K562 (cell line): ENCODE measurements around the gene IFNG-AS1. TPM values are rescaled to one million over a fixed set of nuclear protein-coding genes. Genes with fewer than 3 reads are reported as not detected.

Experiments
- CBFA2T3 ChIP-seq: fragments of 450-650 bp; IDR thresholded peaks from 2 replicates; pipeline ENCODE4 v1.6.1; 2017
- HMG20B ChIP-seq: fragments of 250-450 bp; sonication (Bioruptor Pico); IDR thresholded peaks from 2 replicates; pipeline ENCODE4 v1.5.0; 2021; ENCODE audit warnings: mild to moderate bottlenecking
- PYGO2 ChIP-seq: fragments of 450-650 bp; IDR thresholded peaks from 2 replicates; pipeline ENCODE4 v1.6.1; 2016; ENCODE audit warnings: mild to moderate bottlenecking, missing genetic modification characterization, moderate library complexity, missing compliant biosample characterization
- SMC3 ChIP-seq: conservative IDR thresholded peaks from 2 replicates; pipeline ENCODE4 v1.6.1; 2011; ENCODE audit warnings: low read depth, low read length, improper control_type of control experiment; ENCODE audit not compliant: insufficient read depth
- TEAD4 ChIP-seq, 2 experiments: sonication (generic) in 1 of 2; formaldehyde crosslinking in 1 of 2; IDR thresholded peaks; 2 replicates each; pipeline versions ENCODE4 v1.6.1 to v1.8.0; 2012 to 2022; ENCODE audit warnings: borderline replicate concordance in 1 of 2, inconsistent platforms in 1 of 2, low read length in 1 of 2, mild to moderate bottlenecking in 1 of 2, missing genetic modification reagents in 1 of 2
- ZMIZ1 ChIP-seq, 2 experiments: fragments of 150-350 bp in 1 of 2; IDR thresholded peaks; 2 replicates each; pipeline ENCODE4 v1.6.1; 2012 to 2016; ENCODE audit warnings: low read depth in 2 of 2, low read length in 2 of 2, mild to moderate bottlenecking in 1 of 2, moderate library complexity in 1 of 2
- ZNF175 ChIP-seq: fragments of 200-800 bp; sonication (Bioruptor generic); IDR thresholded peaks from 2 replicates; pipeline ENCODE4 v1.6.1; 2016; ENCODE audit warnings: low read depth, mild to moderate bottlenecking, missing genetic modification characterization, missing compliant biosample characterization
- ZNF639 ChIP-seq, 2 experiments: fragments of 200-800 bp in 1 of 2; sonication (Bioruptor generic) in 1 of 2; sonication (generic) in 1 of 2; formaldehyde crosslinking in 1 of 2; IDR thresholded peaks in 1 of 2; conservative IDR thresholded peaks in 1 of 2; 2 replicates each; pipeline versions ENCODE4 v1.5.0 to v1.6.1; 2016 to 2020; ENCODE audit warnings: missing compliant biosample characterization in 1 of 2, missing genetic modification characterization in 1 of 2, missing genetic modification reagents in 1 of 2
- polyA plus RNA-seq, 8 experiments: library from polyadenylated mRNA; depleted of rRNA in 4 of 8; stranded (reverse) in 5 of 8; unstranded in 3 of 8; fragments of >200 nt; fragmentation: Nextera tagmentation in 2 of 8; fragmentation: Illumina TruSeq in 1 of 8; extraction: Ambion mirVana in 2 of 8; extraction: Trizol in 1 of 8; gene quantifications; 2 replicates each; pipeline versions ENCODE4 v1.2.1 to v1.2.3, GENCODE V29; 2011 to 2014; ENCODE audit warnings: inconsistent platforms in 1 of 8, missing spikeins in 1 of 8
- total RNA-seq, 7 experiments: library from RNA; depleted of rRNA in 6 of 7; stranded (reverse); fragments of >200 nt in 6 of 7; fragmentation: Illumina TruSeq in 2 of 7; extraction: Trizol in 2 of 7; gene quantifications; 2 replicates each; pipeline versions ENCODE4 v1.2.1 to v1.2.3, GENCODE V29; 2011 to 2021; ENCODE audit warnings: low replicate concordance in 1 of 7
- TF ChIP-seq, protein P1 (sequence below): sonication (generic); formaldehyde crosslinking; IDR thresholded peaks from 2 replicates; pipeline ENCODE4 v1.8.0; 2023; ENCODE audit warnings: missing genetic modification reagents, mild to moderate bottlenecking, borderline replicate concordance
- TF ChIP-seq, protein P2 (sequence below): fragments of 250-450 bp; sonication (Bioruptor Pico); IDR thresholded peaks from 2 replicates; pipeline ENCODE4 v1.4.0; 2020

The IFNG-AS1 gene
- total and polyA plus RNA-seq, 9 of the 15 experiments (the other 6 are each of a cell fraction or from before 2014, with no cell fraction given), result not detected

DNA sequence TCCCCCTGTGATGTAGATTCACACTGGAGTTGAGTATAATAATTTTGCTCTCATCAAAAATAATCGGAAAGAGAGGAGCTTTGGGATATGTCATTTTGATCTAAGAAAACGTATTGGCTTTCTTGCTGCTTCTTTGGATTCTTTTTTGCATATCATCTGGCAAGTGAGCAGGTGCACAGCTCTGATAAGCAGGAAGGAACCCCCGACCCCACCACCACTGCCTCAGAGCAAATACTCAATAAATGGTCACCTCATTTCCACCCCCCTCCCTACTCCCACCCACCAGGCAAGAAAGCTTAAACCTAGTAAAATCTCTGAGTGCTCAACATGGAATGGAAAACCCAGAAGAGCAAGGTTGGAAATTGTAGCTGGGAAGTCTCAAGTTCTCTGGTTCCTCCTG, 49.4 kb downstream of the IFNG-AS1 start (continued):
- TF ChIP-seq, protein P1, sequence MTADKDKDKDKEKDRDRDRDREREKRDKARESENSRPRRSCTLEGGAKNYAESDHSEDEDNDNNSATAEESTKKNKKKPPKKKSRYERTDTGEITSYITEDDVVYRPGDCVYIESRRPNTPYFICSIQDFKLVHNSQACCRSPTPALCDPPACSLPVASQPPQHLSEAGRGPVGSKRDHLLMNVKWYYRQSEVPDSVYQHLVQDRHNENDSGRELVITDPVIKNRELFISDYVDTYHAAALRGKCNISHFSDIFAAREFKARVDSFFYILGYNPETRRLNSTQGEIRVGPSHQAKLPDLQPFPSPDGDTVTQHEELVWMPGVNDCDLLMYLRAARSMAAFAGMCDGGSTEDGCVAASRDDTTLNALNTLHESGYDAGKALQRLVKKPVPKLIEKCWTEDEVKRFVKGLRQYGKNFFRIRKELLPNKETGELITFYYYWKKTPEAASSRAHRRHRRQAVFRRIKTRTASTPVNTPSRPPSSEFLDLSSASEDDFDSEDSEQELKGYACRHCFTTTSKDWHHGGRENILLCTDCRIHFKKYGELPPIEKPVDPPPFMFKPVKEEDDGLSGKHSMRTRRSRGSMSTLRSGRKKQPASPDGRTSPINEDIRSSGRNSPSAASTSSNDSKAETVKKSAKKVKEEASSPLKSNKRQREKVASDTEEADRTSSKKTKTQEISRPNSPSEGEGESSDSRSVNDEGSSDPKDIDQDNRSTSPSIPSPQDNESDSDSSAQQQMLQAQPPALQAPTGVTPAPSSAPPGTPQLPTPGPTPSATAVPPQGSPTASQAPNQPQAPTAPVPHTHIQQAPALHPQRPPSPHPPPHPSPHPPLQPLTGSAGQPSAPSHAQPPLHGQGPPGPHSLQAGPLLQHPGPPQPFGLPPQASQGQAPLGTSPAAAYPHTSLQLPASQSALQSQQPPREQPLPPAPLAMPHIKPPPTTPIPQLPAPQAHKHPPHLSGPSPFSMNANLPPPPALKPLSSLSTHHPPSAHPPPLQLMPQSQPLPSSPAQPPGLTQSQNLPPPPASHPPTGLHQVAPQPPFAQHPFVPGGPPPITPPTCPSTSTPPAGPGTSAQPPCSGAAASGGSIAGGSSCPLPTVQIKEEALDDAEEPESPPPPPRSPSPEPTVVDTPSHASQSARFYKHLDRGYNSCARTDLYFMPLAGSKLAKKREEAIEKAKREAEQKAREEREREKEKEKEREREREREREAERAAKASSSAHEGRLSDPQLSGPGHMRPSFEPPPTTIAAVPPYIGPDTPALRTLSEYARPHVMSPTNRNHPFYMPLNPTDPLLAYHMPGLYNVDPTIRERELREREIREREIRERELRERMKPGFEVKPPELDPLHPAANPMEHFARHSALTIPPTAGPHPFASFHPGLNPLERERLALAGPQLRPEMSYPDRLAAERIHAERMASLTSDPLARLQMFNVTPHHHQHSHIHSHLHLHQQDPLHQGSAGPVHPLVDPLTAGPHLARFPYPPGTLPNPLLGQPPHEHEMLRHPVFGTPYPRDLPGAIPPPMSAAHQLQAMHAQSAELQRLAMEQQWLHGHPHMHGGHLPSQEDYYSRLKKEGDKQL (CRISPR knock-in tag), result no peak
- TF ChIP-seq, protein P2, sequence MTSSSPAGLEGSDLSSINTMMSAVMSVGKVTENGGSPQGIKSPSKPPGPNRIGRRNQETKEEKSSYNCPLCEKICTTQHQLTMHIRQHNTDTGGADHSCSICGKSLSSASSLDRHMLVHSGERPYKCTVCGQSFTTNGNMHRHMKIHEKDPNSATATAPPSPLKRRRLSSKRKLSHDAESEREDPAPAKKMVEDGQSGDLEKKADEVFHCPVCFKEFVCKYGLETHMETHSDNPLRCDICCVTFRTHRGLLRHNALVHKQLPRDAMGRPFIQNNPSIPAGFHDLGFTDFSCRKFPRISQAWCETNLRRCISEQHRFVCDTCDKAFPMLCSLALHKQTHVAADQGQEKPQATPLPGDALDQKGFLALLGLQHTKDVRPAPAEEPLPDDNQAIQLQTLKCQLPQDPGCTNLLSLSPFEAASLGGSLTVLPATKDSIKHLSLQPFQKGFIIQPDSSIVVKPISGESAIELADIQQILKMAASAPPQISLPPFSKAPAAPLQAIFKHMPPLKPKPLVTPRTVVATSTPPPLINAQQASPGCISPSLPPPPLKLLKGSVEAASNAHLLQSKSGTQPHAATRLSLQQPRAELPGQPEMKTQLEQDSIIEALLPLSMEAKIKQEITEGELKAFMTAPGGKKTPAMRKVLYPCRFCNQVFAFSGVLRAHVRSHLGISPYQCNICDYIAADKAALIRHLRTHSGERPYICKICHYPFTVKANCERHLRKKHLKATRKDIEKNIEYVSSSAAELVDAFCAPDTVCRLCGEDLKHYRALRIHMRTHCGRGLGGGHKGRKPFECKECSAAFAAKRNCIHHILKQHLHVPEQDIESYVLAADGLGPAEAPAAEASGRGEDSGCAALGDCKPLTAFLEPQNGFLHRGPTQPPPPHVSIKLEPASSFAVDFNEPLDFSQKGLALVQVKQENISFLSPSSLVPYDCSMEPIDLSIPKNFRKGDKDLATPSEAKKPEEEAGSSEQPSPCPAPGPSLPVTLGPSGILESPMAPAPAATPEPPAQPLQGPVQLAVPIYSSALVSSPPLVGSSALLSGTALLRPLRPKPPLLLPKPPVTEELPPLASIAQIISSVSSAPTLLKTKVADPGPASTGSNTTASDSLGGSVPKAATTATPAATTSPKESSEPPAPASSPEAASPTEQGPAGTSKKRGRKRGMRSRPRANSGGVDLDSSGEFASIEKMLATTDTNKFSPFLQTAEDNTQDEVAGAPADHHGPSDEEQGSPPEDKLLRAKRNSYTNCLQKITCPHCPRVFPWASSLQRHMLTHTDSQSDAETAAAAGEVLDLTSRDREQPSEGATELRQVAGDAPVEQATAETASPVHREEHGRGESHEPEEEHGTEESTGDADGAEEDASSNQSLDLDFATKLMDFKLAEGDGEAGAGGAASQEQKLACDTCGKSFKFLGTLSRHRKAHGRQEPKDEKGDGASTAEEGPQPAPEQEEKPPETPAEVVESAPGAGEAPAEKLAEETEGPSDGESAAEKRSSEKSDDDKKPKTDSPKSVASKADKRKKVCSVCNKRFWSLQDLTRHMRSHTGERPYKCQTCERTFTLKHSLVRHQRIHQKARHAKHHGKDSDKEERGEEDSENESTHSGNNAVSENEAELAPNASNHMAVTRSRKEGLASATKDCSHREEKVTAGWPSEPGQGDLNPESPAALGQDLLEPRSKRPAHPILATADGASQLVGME, result no peak
- TF ChIP-seq ZNF175 (no peak), SMC3 (no peak), TEAD4 (IDR thresholded peaks at IDR 0.05; ENCODE audit: low read length) (peak; percentile 63), TEAD4 (CRISPR knock-in tag; IDR thresholded peaks at IDR 0.05; ENCODE audit: borderline replicate concordance) (no peak), CBFA2T3 (peak; percentile 63), HMG20B (CRISPR knock-in tag) (no peak), ZNF639 (CRISPR knock-in tag; conservative IDR thresholded peaks at IDR 0.05 in 1 of 2, IDR thresholded peaks at IDR 0.05 in 1 of 2) (no peak), PYGO2 (no peak), ZMIZ1 (IDR thresholded peaks at IDR 0.05; ENCODE audit: low read depth in 2 of 2, low read length in 2 of 2) (no peak)
